HG02588 (cell line): ENCODE measurements around the gene PLK2.

ENCODE experiments used
- ATAC-seq: cut with Tn5 transposase; IDR thresholded peaks from one replicate; pipeline ENCODE4 v1.9.1; 2021; ENCODE audit warnings: mild to moderate bottlenecking, moderate library complexity; ENCODE audit not compliant: unreplicated experiment

Gene PLK2

GRCh38 chr5:58451732-58452565 is 7.9 kb downstream of the PLK2 start:
- ATAC-seq = no peak

DNA sequence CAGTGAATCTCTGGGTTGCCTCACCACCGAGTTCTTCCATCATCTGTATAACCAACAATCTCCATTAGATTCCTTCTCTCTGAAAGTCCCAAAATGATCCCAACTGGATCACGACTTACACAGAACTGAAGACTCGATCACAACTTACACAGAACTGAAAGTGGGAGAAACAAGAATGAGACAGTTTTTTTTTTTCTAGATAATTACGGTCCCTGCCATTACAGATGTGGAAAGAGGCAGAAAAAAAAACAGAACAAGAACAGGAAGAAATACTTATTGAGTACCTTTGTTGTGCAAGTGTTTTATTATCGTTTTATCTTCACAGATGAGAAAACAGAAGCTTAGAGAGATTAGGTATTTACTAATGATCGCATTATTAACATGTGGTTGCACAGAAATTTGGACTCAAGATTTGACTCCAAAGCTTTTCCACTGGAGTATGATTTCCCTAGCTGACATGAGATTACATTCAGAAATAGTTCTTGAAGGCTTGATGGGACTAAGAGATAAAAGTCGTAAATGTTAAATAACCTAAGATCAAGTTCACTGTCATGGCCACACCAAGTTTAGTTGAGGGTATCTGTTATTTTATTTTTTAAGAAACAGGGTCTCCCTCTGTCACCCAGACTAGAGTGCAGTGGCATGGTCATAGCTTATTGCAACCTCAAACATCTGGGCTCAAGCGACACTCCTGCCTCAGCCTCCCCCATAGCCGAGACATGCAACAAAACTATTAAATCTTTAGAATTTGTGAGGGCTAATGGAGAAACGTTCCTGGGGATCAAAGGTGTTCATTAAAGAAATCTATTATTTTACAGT is 8.9 kb downstream of the PLK2 start:
- ATAC-seq = no peak

- no peak for ATAC-seq
Observed at GRCh38 chr5:58450018-58450417, 9.9 kb downstream of the PLK2 start.

DNA sequence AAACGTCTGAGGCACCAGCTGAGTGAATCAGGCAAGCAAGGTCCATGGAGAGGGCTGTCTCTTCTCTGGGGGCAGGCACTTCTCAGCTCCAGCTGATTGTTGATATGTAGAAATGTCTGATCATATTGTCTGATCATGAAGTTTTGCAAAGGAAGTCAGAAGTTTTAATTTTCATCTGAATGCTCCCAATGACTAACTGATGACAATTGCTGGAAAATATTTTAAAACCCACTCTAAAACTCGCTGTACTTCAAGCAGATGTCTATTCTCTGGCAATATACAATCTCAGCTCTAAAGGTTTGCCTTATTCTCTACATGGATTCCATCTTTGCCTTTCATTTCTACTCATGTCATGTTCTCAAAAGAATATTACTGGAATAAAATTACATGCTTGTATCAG is 12.7 kb downstream of the PLK2 start:
- no peak for ATAC-seq

DNA sequence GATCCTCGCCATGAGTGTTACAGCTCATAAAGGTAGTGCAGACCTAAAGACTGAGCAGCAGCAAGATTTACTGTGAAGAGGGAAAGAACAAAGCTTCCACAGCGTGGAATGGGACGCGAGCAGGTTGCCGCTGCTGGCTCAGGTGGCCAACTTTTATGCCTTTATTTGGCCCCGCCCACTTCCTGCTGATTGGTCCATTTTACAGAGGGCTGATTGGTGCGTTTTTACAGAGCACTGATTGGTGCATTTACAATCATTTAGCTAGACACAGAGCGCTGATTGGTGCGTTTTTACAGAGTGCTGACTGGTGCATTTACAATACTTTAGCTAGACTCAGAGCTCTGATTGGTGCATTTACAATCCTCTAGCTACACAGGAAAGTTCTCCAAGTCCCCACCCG is 13.9 kb downstream of the PLK2 start:
- ATAC-seq = no peak

- ATAC-seq = no peak
Observed at GRCh38 chr5:58444805-58445204, 15.1 kb downstream of the PLK2 start.

DNA sequence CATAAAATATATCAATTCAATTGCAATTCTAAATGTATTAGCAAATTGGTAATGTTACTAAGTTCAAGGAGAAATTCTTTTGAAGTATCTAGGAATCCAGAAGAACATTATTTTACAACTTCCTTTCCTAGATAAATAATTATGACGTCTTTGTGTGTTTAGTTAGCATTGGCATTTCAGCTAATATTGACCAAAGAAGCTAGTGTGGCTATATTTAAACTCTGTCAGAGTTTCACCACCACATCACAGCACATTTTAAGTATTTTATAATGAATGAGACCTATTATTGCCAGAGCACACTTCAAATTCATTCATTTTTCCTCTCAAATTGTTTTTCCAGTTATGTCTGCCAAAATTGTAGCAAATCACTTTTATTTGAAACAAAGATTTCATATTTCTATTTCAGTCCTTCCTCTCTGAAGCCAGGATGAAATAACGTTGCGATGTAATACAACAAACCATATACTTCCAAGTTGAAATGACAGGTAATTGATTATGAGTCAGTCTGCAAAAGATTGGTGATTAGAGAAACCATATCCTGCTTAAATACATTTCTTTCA is 18.9 kb downstream of the PLK2 start:
- ATAC-seq = no peak

GRCh38 chr5:58439094-58439644 is 20.7 kb downstream of the PLK2 start:
- ATAC-seq = no peak

- ATAC-seq = no peak
Observed at GRCh38 chr5:58437661-58438060, 22.2 kb downstream of the PLK2 start.

DNA sequence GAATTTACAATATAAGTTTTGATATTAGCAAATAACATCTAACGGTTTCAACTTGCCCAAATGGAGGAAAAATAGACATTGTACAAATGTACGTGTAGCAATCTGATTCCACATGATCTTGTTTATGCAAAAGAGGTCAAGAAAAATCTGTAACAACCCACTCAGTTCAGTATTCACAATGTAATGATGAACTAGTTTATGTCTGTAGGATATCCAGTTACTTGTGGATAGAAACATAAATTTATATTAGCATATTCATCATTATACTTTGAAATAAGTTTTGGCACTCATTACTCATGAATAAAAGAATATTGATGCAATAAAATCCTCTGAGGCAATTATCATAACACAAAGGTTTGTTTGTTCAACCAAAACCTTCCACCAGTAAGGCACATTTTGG is 28.1 kb downstream of the PLK2 start:
- no peak for ATAC-seq

- no peak for ATAC-seq
Observed at GRCh38 chr5:58412932-58413331, 47.0 kb downstream of the PLK2 start.

- no peak for ATAC-seq
Observed at GRCh38 chr5:58412081-58412480, 47.8 kb downstream of the PLK2 start.

DNA sequence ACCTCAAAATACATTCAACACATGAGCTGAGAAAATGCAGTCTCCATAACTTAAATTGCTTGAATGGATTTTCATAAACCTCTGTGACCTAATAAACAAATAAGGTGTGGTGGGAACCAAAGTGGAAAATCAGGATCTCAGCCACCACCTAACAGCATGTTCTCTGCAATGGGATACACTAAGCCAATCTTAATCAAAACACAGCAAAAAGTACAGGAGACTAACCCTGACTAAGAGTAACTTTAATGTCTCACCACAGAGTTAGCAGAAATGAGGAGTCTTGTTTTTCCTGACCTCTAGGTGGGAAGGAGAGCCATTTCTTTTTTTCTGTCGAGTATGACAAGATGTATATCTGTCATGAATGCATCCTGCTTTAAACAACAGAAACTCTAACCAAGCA is 48.5 kb downstream of the PLK2 start:
- ATAC-seq = no peak

- no peak for ATAC-seq
Observed at GRCh38 chr5:58410441-58410840, 49.4 kb downstream of the PLK2 start.

DNA sequence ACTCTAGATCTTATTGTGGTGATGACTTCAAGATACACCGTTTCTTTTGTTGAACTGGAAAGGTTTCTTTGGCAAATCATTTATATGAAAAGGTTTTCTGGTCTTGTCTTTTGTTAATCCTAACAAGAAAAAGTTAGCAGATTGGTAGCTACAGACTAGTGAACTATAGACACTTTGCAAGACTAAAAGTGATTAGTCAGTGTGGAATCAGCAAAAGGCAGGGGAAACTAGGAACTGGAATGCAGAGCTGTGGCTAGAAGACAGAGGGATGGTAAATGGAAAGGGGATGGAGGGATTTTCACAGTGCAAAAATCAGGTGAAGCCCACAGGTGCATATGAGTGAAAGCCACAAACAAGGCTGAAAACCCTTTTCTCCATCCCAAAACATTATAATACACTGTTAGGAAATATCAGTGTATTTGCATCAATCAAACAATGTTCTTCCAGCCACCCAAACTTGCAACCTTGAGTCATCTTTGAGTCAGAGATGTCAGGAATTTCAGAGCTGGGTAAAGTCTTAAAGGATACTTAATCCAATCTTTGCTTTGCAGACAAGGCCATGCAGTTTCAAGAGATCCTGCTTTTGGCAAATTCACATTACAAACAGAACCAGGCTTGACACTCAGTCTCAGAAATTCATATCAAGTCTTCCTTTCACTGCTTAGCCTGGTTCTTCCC is 52.7 kb downstream of the PLK2 start:
- ATAC-seq = no peak

- no peak for ATAC-seq
Observed at GRCh38 chr5:58406394-58406793, 53.5 kb downstream of the PLK2 start.

DNA sequence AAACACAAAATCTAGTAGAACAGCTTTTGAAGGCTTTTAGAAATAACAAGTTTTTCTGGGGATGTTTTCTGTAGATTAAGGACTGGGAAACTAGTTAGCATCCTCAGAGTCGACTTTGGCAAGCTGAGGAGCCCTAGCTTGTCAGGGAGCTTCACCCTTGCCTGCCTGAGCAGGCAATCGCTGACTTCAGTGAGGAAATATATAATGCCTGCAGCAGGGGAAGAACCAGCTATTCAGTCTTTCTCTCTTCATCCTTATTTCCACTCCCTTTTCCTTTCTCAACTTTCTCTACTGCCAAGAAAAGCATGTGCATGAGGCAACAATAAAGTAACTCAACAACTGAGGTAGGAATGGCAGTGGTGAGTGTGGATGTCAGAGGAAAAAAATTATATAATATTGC is 54.7 kb downstream of the PLK2 start:
- no peak for ATAC-seq

- no peak for ATAC-seq
Observed at GRCh38 chr5:58404734-58405133, 55.2 kb downstream of the PLK2 start.
